BLaER1 treated with 17β-estradiol and CSF1 and Interleukin-3, amounts not matched to agents 10 nM and 100 nM (cell line): ENCODE measurements around the gene SPSB4.

Source experiments
- H3K27ac ChIP-seq, 11 experiments: shearing (Covaris generic); formaldehyde crosslinking; 2 replicates each; pipeline ENCODE4 v1.8.1; 2022
- H3K27me3 ChIP-seq, 11 experiments: shearing (Covaris generic); formaldehyde crosslinking; 2 replicates each; pipeline ENCODE4 v1.8.1; 2022
- H3K36me3 ChIP-seq, 11 experiments: shearing (Covaris generic); formaldehyde crosslinking; 2 replicates each; pipeline ENCODE4 v1.8.1; 2022
- H3K4me1 ChIP-seq, 10 experiments: shearing (Covaris generic); formaldehyde crosslinking; 2 replicates each; pipeline ENCODE4 v1.8.1; 2022
- H3K4me2 ChIP-seq, 11 experiments: shearing (Covaris generic); formaldehyde crosslinking; 2 replicates each; pipeline ENCODE4 v1.8.1; 2022
- H3K4me3 ChIP-seq, 10 experiments: shearing (Covaris generic); formaldehyde crosslinking; 2 replicates each; pipeline ENCODE4 v1.8.1; 2022
- H3K9ac ChIP-seq, 11 experiments: shearing (Covaris generic); formaldehyde crosslinking; 2 replicates each; pipeline ENCODE4 v1.8.1; 2022
- H3K9me3 ChIP-seq, 11 experiments: shearing (Covaris generic); formaldehyde crosslinking; replicated peaks in 1 of 11; 2 replicates each; pipeline ENCODE4 v1.8.1; 2022
- H4K20me1 ChIP-seq, 11 experiments: shearing (Covaris generic); formaldehyde crosslinking; 2 replicates each; pipeline ENCODE4 v1.8.1; 2022
- Cebpa-rat ChIP-seq, 11 experiments: shearing (Covaris generic); IDR thresholded peaks; 2 replicates each; pipeline ENCODE4 v1.8.1; 2022

SPSB4 gene

DNA sequence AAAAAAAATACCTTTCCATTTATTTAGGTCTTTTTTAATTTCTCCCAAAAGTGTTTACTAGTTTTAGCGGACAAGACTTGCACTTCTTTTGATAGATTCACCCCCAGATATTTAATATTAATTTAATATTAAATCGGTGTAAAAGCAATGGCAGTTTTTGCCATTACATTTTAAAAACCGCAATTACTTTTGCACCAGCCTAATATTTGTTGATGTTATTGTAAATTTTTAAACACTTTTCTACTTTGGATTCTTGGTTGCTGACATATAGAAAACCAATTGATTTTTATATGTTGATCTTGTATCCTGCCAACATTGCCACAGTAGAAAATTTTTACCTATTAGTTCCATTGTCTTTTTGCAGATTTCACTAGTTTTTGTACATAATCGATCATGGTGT is 116.5 kb downstream of the SPSB4 start:
- H3K27ac ChIP-seq = no peak overlapping the region
- no peaks in the 10 kb centered on the region for H3K4me1 ChIP-seq
- H3K9ac ChIP-seq = no peak overlapping the region
- no peaks in the 10 kb centered on the region for H4K20me1 ChIP-seq
- H3K4me3 ChIP-seq = no peak overlapping the region
- no peaks in the 10 kb centered on the region for H3K36me3 ChIP-seq
- no peak for TF ChIP-seq Cebpa-rat (IDR thresholded peaks at IDR 0.05)
- H3K4me2 ChIP-seq = no peak overlapping the region
- H3K9me3 ChIP-seq = peaks cover 0 to 11% (median 6%) of the 10 kb centered on the region in 11 experiments; a peak in 8 of 22 replicates
- no peaks in the 10 kb centered on the region for H3K27me3 ChIP-seq

DNA sequence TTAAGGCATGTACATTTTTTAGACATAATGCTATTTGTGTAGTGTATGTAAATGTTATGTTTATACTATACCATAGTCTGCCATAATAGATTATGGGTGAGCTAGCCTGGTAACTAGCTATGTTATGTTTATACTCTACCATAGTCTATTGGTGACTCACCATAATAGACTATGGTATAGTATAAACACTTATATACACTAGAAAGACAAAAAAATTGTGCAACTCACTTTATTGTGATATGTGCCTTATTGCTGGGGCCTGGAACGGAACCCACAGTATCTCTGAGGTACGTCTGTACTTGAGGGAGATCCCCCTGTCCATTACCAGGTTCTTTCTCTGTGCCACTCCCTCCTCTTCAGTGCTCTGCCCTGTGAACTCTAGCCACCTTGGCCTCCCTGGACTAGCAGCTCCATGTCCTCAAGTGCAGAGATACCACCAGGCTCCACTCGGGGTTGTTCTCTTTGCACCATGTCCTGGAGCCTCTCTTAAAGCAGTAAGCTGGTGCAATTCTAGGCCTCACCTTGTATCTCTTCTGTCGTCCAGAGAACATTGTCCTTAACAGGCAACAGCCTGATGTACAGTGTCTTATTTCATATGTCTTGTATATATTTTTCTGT is 119.6 kb downstream of the SPSB4 start:
- H3K9me3 ChIP-seq = peaks cover 0 to 11% (median 6%) of the 10 kb centered on the region in 11 experiments; a peak in 8 of 22 replicates
- H3K4me3 ChIP-seq = no peak overlapping the region
- H3K27me3 ChIP-seq = no peaks in the 10 kb centered on the region
- H3K27ac ChIP-seq = no peak overlapping the region
- no peaks in the 10 kb centered on the region for H3K4me1 ChIP-seq
- no peaks in the 10 kb centered on the region for H3K36me3 ChIP-seq
- TF ChIP-seq Cebpa-rat (IDR thresholded peaks at IDR 0.05) = no peak
- H3K4me2 ChIP-seq = no peak overlapping the region
- no peaks in the 10 kb centered on the region for H4K20me1 ChIP-seq
- H3K9ac ChIP-seq = no peak overlapping the region

DNA sequence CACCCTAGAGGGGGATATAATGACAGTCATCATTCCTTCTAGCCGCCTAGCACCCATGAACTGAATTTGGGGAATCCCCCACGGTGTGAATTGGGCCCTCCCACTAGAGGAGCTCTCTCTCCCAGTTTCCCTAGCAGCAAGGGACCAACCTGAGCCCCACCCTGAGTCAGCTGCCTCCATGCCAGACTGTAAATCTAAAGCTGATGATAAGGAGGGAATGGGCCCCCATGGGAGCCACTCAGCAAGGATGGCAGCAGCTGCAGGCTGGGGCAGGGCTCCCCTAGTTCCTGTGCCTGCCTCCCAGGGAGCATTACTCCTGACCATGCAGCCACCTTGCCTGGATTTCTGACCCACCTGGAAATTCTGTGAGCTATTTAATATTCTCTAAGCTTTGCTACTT is 123.5 kb downstream of the SPSB4 start:
- Histone ChIP-seq H3K9me3 (peaks cover 0 to 2% (median under 1%) of the 10 kb centered on the region in 11 experiments; a peak in 8 of 22 replicates), H3K4me3 (no peak overlapping the region), H4K20me1 (no peaks in the 10 kb centered on the region), H3K27me3 (no peaks in the 10 kb centered on the region), H3K27ac (no peak overlapping the region), H3K36me3 (no peaks in the 10 kb centered on the region), H3K4me2 (no peak overlapping the region), H3K4me1 (no peaks in the 10 kb centered on the region), H3K9ac (no peak overlapping the region)
- TF ChIP-seq Cebpa-rat (IDR thresholded peaks at IDR 0.05) = no peak

DNA sequence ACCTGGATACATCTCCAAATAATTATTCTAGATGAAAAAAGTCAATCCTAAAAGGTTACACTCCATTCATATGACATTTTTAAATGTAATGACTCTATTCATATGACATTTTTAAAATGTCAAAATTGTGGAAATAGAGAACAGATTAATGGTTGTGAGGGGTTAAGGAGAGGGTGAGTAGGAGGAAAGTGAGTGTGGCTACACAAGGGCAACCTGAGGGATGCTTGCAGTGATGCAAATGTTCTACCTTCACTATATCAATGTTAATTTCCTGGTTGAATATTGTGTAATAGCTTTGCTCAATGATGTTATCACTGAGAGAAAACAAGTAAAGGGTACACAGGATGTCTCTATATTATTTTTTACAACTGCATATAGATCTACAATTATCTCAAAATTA is 125.6 kb downstream of the SPSB4 start:
- TF ChIP-seq Cebpa-rat (IDR thresholded peaks at IDR 0.05) = no peak
- Histone ChIP-seq H4K20me1 (no peaks in the 10 kb centered on the region), H3K4me1 (no peaks in the 10 kb centered on the region), H3K4me2 (no peak overlapping the region), H3K4me3 (no peak overlapping the region), H3K27ac (no peak overlapping the region), H3K27me3 (no peaks in the 10 kb centered on the region), H3K9ac (no peak overlapping the region), H3K9me3 (peaks cover 6 to 16% (median 11%) of the 10 kb centered on the region in 11 experiments; a peak in 18 of 22 replicates), H3K36me3 (no peaks in the 10 kb centered on the region)

DNA sequence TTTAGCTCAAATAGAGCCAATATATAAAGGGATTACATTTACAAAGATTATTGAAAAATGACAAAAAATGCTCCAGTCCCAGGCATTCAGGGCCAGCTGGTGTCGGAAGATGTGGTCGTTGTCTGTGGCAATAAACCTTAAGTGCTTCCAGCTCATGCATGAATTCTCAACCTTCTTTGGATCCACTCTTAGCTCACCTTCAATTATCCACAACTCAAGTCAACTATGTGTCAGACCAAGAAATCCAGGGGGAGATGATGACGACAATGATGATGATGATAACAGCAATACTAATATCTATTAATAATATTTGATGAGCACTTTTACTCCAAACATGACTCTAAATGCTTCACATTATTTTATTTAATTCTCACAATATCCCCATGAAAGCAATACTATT is 126.9 kb downstream of the SPSB4 start:
- no peak overlapping the region for H3K27ac ChIP-seq
- TF ChIP-seq Cebpa-rat (IDR thresholded peaks at IDR 0.05) = no peak
- H3K4me3 ChIP-seq = no peak overlapping the region

DNA sequence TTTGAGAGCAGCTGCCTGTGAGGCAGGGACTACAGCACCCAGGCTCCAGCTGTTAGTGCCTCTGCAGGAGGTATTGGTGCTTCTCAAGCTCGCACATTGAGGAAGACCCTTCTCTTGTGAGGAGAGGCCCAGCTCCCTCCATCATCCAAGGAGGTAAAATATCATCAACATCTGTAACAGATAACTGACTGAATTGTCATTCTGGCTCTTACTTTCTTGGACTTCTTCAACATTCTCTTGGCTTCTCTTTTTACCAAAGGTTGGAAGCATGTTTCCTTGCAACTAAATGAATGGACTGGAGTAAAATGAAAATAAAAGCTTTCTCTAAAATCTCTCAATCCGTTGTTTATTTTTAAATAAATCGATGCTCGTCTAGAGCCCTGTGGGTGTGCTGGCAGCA is 127.4 kb downstream of the SPSB4 start:
- Histone ChIP-seq H3K9ac (no peak overlapping the region), H3K27me3 (no peaks in the 10 kb centered on the region), H3K9me3 (peaks cover 6 to 16% (median 11%) of the 10 kb centered on the region in 11 experiments; a peak in 18 of 22 replicates), H3K4me2 (no peak overlapping the region), H3K4me1 (no peaks in the 10 kb centered on the region), H3K36me3 (no peaks in the 10 kb centered on the region), H3K4me3 (no peak overlapping the region), H4K20me1 (no peaks in the 10 kb centered on the region), H3K27ac (no peak overlapping the region)
- TF ChIP-seq Cebpa-rat (IDR thresholded peaks at IDR 0.05) = no peak

More for the DNA sequence above, 126.9 kb downstream of the SPSB4 start:
- H3K27me3 ChIP-seq = no peaks in the 10 kb centered on the region
- H3K4me2 ChIP-seq = no peak overlapping the region
- H4K20me1 ChIP-seq = no peaks in the 10 kb centered on the region
- no peaks in the 10 kb centered on the region for H3K4me1 ChIP-seq
- H3K36me3 ChIP-seq = no peaks in the 10 kb centered on the region
- H3K9ac ChIP-seq = no peak overlapping the region
- H3K9me3 ChIP-seq = peaks cover 6 to 16% (median 11%) of the 10 kb centered on the region in 11 experiments; a peak in 18 of 22 replicates

DNA sequence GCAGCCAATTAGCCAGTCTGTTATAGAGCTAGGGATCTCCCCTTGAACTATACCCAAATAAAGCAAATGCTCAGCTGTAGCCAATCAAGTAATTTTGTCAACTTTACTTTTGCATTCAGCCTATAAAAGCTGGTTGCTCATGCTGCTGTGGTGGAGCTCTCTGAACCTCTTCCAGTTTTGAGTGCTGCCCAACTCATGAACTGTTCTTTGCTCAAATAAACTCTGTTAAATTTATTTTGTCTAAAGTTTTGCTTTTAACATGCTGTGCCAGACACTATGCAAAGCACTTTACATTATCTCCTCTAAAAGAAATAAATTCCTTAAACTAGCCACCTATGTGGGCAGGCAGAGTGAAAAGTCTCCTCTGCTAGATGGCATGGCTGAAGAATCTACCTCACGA is 128.8 kb downstream of the SPSB4 start:
- no peak overlapping the region for H3K27ac ChIP-seq

DNA sequence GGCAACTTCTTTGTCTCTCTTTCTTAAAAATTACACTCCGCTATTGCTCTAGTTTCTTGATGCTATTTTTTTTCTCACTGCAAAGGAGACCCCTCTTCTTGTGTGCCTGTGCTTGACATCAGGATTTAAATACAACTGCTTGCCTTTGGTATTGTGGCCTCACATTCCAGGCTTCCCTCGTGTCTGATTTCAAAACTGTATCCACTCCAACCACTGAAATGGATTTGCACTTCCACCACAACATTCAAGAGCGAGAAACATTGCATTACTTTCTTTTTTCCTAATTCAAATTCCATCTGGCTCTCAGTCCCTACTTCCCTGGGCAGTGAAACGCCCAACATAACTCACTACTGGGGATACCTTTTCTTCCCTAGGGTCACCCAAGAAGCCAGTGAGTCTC is 130.0 kb downstream of the SPSB4 start:
- TF ChIP-seq Cebpa-rat (IDR thresholded peaks at IDR 0.05) = no peak
- H3K4me1 ChIP-seq = no peaks in the 10 kb centered on the region
- no peaks in the 10 kb centered on the region for H3K36me3 ChIP-seq
- H3K9me3 ChIP-seq = peaks cover 6 to 16% (median 11%) of the 10 kb centered on the region in 11 experiments; a peak in 18 of 22 replicates
- no peak overlapping the region for H3K4me2 ChIP-seq
- H3K27ac ChIP-seq = no peak overlapping the region
- no peaks in the 10 kb centered on the region for H3K27me3 ChIP-seq
- H3K9ac ChIP-seq = no peak overlapping the region
- H4K20me1 ChIP-seq = no peaks in the 10 kb centered on the region
- no peak overlapping the region for H3K4me3 ChIP-seq

More for the DNA sequence above, 128.8 kb downstream of the SPSB4 start:
- peaks cover 6 to 16% (median 11%) of the 10 kb centered on the region in 11 experiments; a peak in 18 of 22 replicates for H3K9me3 ChIP-seq
- TF ChIP-seq Cebpa-rat (IDR thresholded peaks at IDR 0.05) = no peak
- H3K4me1 ChIP-seq = no peaks in the 10 kb centered on the region
- no peaks in the 10 kb centered on the region for H3K36me3 ChIP-seq
- no peaks in the 10 kb centered on the region for H4K20me1 ChIP-seq
- no peak overlapping the region for H3K4me2 ChIP-seq
- no peak overlapping the region for H3K4me3 ChIP-seq
- no peak overlapping the region for H3K9ac ChIP-seq
- no peaks in the 10 kb centered on the region for H3K27me3 ChIP-seq

DNA sequence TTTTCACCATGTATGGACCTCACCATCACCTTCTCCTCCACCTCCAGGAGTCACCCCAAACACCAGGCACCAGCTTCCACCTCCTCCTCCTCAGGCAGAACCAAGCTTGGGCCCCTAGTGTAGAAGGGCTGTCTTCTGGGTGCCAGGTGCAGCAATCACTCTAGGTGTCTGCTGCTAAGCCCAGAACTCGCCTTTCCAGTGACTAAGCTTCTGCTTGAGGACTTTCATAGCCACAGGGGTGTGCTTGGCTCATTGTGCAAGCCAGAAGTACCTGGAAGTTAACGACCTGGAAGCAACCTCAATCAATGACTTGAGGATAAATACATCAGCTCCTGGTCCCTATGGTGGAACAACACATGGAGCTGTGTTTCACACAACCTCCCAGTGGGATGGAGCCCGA is 130.7 kb downstream of the SPSB4 start:
- no peak for TF ChIP-seq Cebpa-rat (IDR thresholded peaks at IDR 0.05)
- Histone ChIP-seq H3K27ac (no peak overlapping the region), H3K9me3 (peaks cover 6 to 16% (median 11%) of the 10 kb centered on the region in 11 experiments; a peak in 18 of 22 replicates), H3K9ac (no peak overlapping the region), H3K4me1 (no peaks in the 10 kb centered on the region), H4K20me1 (no peaks in the 10 kb centered on the region), H3K36me3 (no peaks in the 10 kb centered on the region), H3K4me2 (no peak overlapping the region), H3K4me3 (no peak overlapping the region), H3K27me3 (no peaks in the 10 kb centered on the region)

DNA sequence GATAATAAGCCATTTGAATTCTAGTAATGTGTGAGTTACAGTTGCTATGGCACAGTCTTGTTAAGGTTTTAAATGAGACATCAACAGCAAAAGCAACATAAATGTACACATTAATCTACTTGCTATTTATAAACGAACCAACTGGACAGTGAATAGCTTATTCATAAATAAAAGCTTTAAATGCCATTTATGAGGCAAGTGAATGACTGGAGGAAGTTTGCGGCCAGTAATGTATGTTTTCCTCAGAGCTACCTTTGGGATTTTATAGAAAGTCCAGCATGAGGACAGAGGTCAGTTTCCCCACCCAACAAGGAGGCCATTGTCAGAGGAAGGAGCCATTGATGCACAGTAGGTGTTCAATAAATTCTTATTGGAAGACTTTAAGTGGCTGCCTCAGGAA is 132.5 kb downstream of the SPSB4 start:
- Histone ChIP-seq H3K9me3 (peaks cover 6 to 16% (median 11%) of the 10 kb centered on the region in 11 experiments; a peak in 18 of 22 replicates), H3K9ac (no peak overlapping the region), H4K20me1 (no peaks in the 10 kb centered on the region), H3K4me3 (no peak overlapping the region), H3K36me3 (no peaks in the 10 kb centered on the region), H3K27ac (no peak overlapping the region), H3K4me1 (no peaks in the 10 kb centered on the region), H3K27me3 (no peaks in the 10 kb centered on the region), H3K4me2 (no peak overlapping the region)
- TF ChIP-seq Cebpa-rat (IDR thresholded peaks at IDR 0.05) = no peak
